Sigmoid colon (tissue), 7 donors: ENCODE data around the gene RAC2. TPM values are rescaled to one million over a fixed set of nuclear protein-coding genes. Genes with fewer than 3 reads are reported as not detected.
"Not testable (repeated sequence)": the region's sequence is repeated elsewhere in the genome, so short reads cannot be mapped to it uniquely, and the experiment has no call there.

ENCODE experiments used
- DNase-seq: peaks from one replicate; pipeline ENCODE4 v3.0.0-alpha.2; 2019
- H3K27ac ChIP-seq, 4 donors: fragments of 200-600 bp; sonication (generic); one replicate each; pipeline ENCODE4 v1.5.1; 2016 to 2019; ENCODE audit warnings: mild to moderate bottlenecking in 1 of 4
- H3K27me3 ChIP-seq, 3 donors: fragments of 200-600 bp; sonication (generic); one replicate each; pipeline ENCODE4 v1.5.1; 2019; ENCODE audit warnings: mild to moderate bottlenecking in 1 of 3
- H3K36me3 ChIP-seq, 4 donors: fragments of 200-600 bp; sonication (generic); one replicate each; pipeline ENCODE4 v1.5.1; 2016 to 2019
- H3K4me1 ChIP-seq, 4 donors: fragments of 200-600 bp; sonication (generic); one replicate each; pipeline ENCODE4 v1.5.1; 2017 to 2019
- H3K4me3 ChIP-seq, 4 donors: fragments of 200-600 bp; sonication (generic); one replicate each; pipeline ENCODE4 v1.5.1; 2017 to 2019; ENCODE audit warnings: mild to moderate bottlenecking in 2 of 4, moderate library complexity in 1 of 4
- H3K9me3 ChIP-seq, 4 donors: fragments of 200-600 bp in 3 of 4; sonication (generic) in 3 of 4; one replicate each; pipeline versions ENCODE4 v1.5.1 to v1.6.1; 2013 to 2019
- CTCF ChIP-seq, 4 experiments: fragments of 450-650 bp in 3 of 4; fragments of 200-600 bp in 1 of 4; IDR thresholded peaks; one replicate each; pipeline ENCODE4 v1.5.1; 2016 to 2019; ENCODE audit warnings: antibody characterized with exemption in 4 of 4, mild to moderate bottlenecking in 3 of 4, moderate library complexity in 2 of 4
- EP300 ChIP-seq, 4 donors: sonication (generic); formaldehyde crosslinking; IDR thresholded peaks; one replicate each; pipeline ENCODE4 v1.6.1; 2017; ENCODE audit warnings: antibody characterized with exemption in 4 of 4
- POLR2A ChIP-seq, 2 donors: fragments of 450-650 bp; IDR thresholded peaks; one replicate each; pipeline ENCODE4 v1.6.1; 2016; ENCODE audit warnings: antibody characterized with exemption in 2 of 2, mild to moderate bottlenecking in 2 of 2, moderate library complexity in 2 of 2
- POLR2AphosphoS5 ChIP-seq, 4 donors: sonication (generic); formaldehyde crosslinking; IDR thresholded peaks; one replicate each; pipeline ENCODE4 v1.6.1; 2017; ENCODE audit warnings: antibody characterized with exemption in 4 of 4
- WGBS, 2 donors: extraction: QIAGEN DNeasy Blood & Tissue Kit; methylation state at CpG; one replicate each; pipeline ENCODE4 v1.1.7; 2013; 5-methylcytosine and 5-hydroxymethylcytosine counted together
- intact Hi-C: fragments of 100-400 bp; cut with DNase I; formaldehyde crosslinking; loops from one replicate; pipeline ENCODE4 v1.15.1; 2023
- polyA plus RNA-seq, 3 donors: library from polyadenylated mRNA; stranded (reverse); fragments of 200-250 nt; gene quantifications; one replicate each; pipeline ENCODE4 v1.2.3, GENCODE V29; 2013
- total RNA-seq, 4 donors: library from RNA; depleted of rRNA; stranded (reverse); fragments of >200 nt; gene quantifications; one replicate each; pipeline ENCODE4 v1.1.0, GENCODE V29; 2016
- donor health status: healthy with polysubstance abuse.
- donor health status: Bipolar disorder and iron deficiency.
- donor health status: healthy.

RAC2 gene
- total and polyA plus RNA-seq, 7 donors, result 3.0 to 138 (median 8.0) TPM

- intact Hi-C loops, result no loop called here
- peak; percentile 47 for DNase-seq
- no peak for TF ChIP-seq POLR2A (IDR thresholded peaks at IDR 0.05)
- no peak for TF ChIP-seq EP300 (IDR thresholded peaks at IDR 0.05)
- TF ChIP-seq CTCF (IDR thresholded peaks at IDR 0.05), result no peak
- TF ChIP-seq POLR2AphosphoS5 (IDR thresholded peaks at IDR 0.05), result no peak
- Histone ChIP-seq H3K27me3 (no peaks in the 10 kb centered on the region), H3K4me3 (no peak overlapping the region), H3K36me3 (no peaks in the 10 kb centered on the region), H3K4me1 (peaks cover 0 to 12% (median 6%) of the 10 kb centered on the region in 4 donors), H3K27ac (no peak overlapping the region), H3K9me3 (no peaks in the 10 kb centered on the region)
- WGBS, 2 donors, result 87 to 93% methylated on average over 16 of the region's 16 CpGs
Observed at GRCh38 chr22:37203354-37204044, 40.6 kb downstream of the RAC2 start.

- intact Hi-C loops, result no loop called here
Observed at GRCh38 chr22:37202716-37203115, 41.4 kb downstream of the RAC2 start.

GRCh38 chr22:37202001-37202555 lies 42.0 kb downstream of the RAC2 start:
- TF ChIP-seq POLR2AphosphoS5 (IDR thresholded peaks at IDR 0.05) (no peak), CTCF (IDR thresholded peaks at IDR 0.05) (no peak), POLR2A (IDR thresholded peaks at IDR 0.05) (no peak), EP300 (IDR thresholded peaks at IDR 0.05) (no peak)
- peak; percentile 40 for DNase-seq
- Histone ChIP-seq H3K4me1 (peaks cover 0 to 26% (median 19%) of the 10 kb centered on the region in 4 donors), H3K27me3 (no peaks in the 10 kb centered on the region), H3K36me3 (no peaks in the 10 kb centered on the region), H3K9me3 (no peaks in the 10 kb centered on the region), H3K27ac (no peak overlapping the region), H3K4me3 (no peak overlapping the region)
- WGBS, 2 donors, result 91 to 93% methylated on average over 5 of the region's 5 CpGs
- intact Hi-C loops, result no loop called here

More at GRCh38 chr22:37202716-37203115, 41.4 kb downstream of the RAC2 start:
- H3K4me3 ChIP-seq, result no peak overlapping the region
- H3K9me3 ChIP-seq, result no peaks in the 10 kb centered on the region
- peak; percentile 45 for DNase-seq
- H3K36me3 ChIP-seq, result no peaks in the 10 kb centered on the region
- TF ChIP-seq POLR2AphosphoS5 (IDR thresholded peaks at IDR 0.05) (no peak), CTCF (IDR thresholded peaks at IDR 0.05) (no peak), EP300 (IDR thresholded peaks at IDR 0.05) (no peak), POLR2A (IDR thresholded peaks at IDR 0.05) (no peak)
- H3K27ac ChIP-seq, result no peak overlapping the region
- WGBS, 2 donors, result 84 to 92% methylated on average over 10 of the region's 10 CpGs
- H3K4me1 ChIP-seq, result peaks cover 0 to 20% (median 12%) of the 10 kb centered on the region in 4 donors
- H3K27me3 ChIP-seq, result no peaks in the 10 kb centered on the region

- peaks cover 0 to 32% (median 25%) of the 10 kb centered on the region in 4 donors for H3K4me1 ChIP-seq
- intact Hi-C loops, H3K27ac ChIP-seq, H3K4me3 ChIP-seq, H3K27me3 ChIP-seq, H3K36me3 ChIP-seq, H3K9me3 ChIP-seq: not testable (repeated sequence)
- DNase-seq, result peak; percentile 27
- WGBS, 2 donors, result 95 to 96% methylated on average over 6 of the region's 6 CpGs
Observed at GRCh38 chr22:37201443-37201820, 42.6 kb downstream of the RAC2 start.

GRCh38 chr22:37199760-37200108 lies 44.3 kb downstream of the RAC2 start:
- Histone ChIP-seq H3K4me3 (peak overlapping the region in 3 of 4 donors; percentile 56 to 60 (median 59)), H3K27ac (peak overlapping the region; percentile 91 to 97 (median 94)), H3K4me1 (peaks cover 0 to 39% (median 35%) of the 10 kb centered on the region in 4 donors), H3K9me3 (no peaks in the 10 kb centered on the region), H3K27me3 (no peaks in the 10 kb centered on the region), H3K36me3 (no peaks in the 10 kb centered on the region)
- intact Hi-C loops, result loop anchor here (1.0 to 5.0 kb wide), 5 partner anchors 33 to 543 kb away; no protein-coding TSS in a partner anchor
- no peak for DNase-seq
- TF ChIP-seq CTCF (IDR thresholded peaks at IDR 0.05) (no peak), POLR2AphosphoS5 (IDR thresholded peaks at IDR 0.05) (no peak), EP300 (IDR thresholded peaks at IDR 0.05) (no peak), POLR2A (IDR thresholded peaks at IDR 0.05) (no peak)
- 3 to 29% methylated on average over 12 of the region's 12 CpGs for whole genome bisulfite sequencing, 2 donors
